Stomach (tissue), 9 donors: ENCODE data around the gene KPNA3. TPM values are rescaled to one million over a fixed set of nuclear protein-coding genes. Genes with fewer than 3 reads are reported as not detected.
A peak's percentile ranks its signal among the peaks of the same experiment; 100 is the strongest.
"Not testable (repeated sequence)": the region's sequence is repeated elsewhere in the genome, so short reads cannot be mapped to it uniquely, and the experiment has no call there.

Source experiments
- DNase-seq, 2 donors: peaks; one replicate each; pipeline versions ENCODE4 v3.0.0 to v3.0.0-alpha.2; 2013 to 2019
- H3K27ac ChIP-seq, 5 donors: fragments of 200-600 bp in 4 of 5; sonication (generic) in 4 of 5; one replicate each; pipeline ENCODE4 v1.5.1; 2013 to 2019; ENCODE audit warnings: mild to moderate bottlenecking in 1 of 5, moderate library complexity in 1 of 5
- H3K27me3 ChIP-seq, 3 donors: fragments of 200-600 bp; sonication (generic); one replicate each; pipeline ENCODE4 v1.5.1; 2017 to 2019; ENCODE audit warnings: mixed run types in 1 of 3
- H3K36me3 ChIP-seq, 4 donors: fragments of 200-600 bp; sonication (generic); 1 replicate in 3 of 4; 2 replicates in 1 of 4; pipeline ENCODE4 v1.5.1; 2016 to 2019
- H3K4me1 ChIP-seq, 4 donors: fragments of 200-600 bp; sonication (generic); one replicate each; pipeline ENCODE4 v1.5.1; 2016 to 2019
- H3K4me3 ChIP-seq, 4 donors: fragments of 200-600 bp; sonication (generic) in 3 of 4; one replicate each; pipeline ENCODE4 v1.5.1; 2016 to 2019; ENCODE audit warnings: mild to moderate bottlenecking in 1 of 4
- H3K9me3 ChIP-seq, 4 donors: fragments of 200-600 bp; sonication (generic); one replicate each; pipeline ENCODE4 v1.5.1; 2016 to 2019
- CTCF ChIP-seq, 7 experiments: fragments of 450-650 bp in 4 of 7; fragments of 200-600 bp in 3 of 7; sonication (generic) in 3 of 7; IDR thresholded peaks; one replicate each; pipeline ENCODE4 v1.5.1; 2016 to 2019; ENCODE audit warnings: antibody characterized with exemption in 7 of 7, control low read depth in 2 of 7, mild to moderate bottlenecking in 1 of 7
- EP300 ChIP-seq: sonication (generic); formaldehyde crosslinking; IDR thresholded peaks from one replicate; pipeline ENCODE4 v1.6.1; 2017; ENCODE audit warnings: antibody characterized with exemption
- POLR2A ChIP-seq, 4 donors: fragments of 450-650 bp; IDR thresholded peaks; one replicate each; pipeline ENCODE4 v1.6.1; 2016; ENCODE audit warnings: antibody characterized with exemption in 4 of 4, control low read depth in 2 of 4, mild to moderate bottlenecking in 1 of 4, moderate library complexity in 1 of 4
- POLR2AphosphoS5 ChIP-seq, 3 donors: sonication (generic); formaldehyde crosslinking; IDR thresholded peaks; one replicate each; pipeline ENCODE4 v1.6.1; 2016; ENCODE audit warnings: antibody characterized with exemption in 3 of 3
- WGBS, 5 donors: extraction: QIAGEN DNeasy Blood & Tissue Kit in 3 of 5; methylation state at CpG; one replicate each; pipeline versions ENCODE4 v1.1.5 to v1.1.7; 2013 to 2018; 5-methylcytosine and 5-hydroxymethylcytosine counted together
- intact Hi-C: fragments of 100-400 bp; cut with DNase I; formaldehyde crosslinking; loops from one replicate; pipeline ENCODE4 v1.15.1; 2023; ENCODE audit warnings: low total_unique reads
- polyA plus RNA-seq, 3 donors: library from polyadenylated mRNA; stranded (reverse); fragments of 200-250 nt; gene quantifications; one replicate each; pipeline ENCODE4 v1.2.3, GENCODE V29; 2013
- total RNA-seq, 5 donors: library from RNA; depleted of rRNA; stranded (reverse); fragments of >200 nt; gene quantifications; one replicate each; pipeline versions ENCODE4 v1.1.0 to v1.2.3, GENCODE V29; 2014 to 2016
- donor health status: healthy with polysubstance abuse.
- donor health status: Bipolar disorder and iron deficiency.
- donor health status: healthy.

Gene KPNA3
- total and polyA plus RNA-seq, 8 donors: 4.3 to 65.9 (median 14.9) TPM

GRCh38 chr13:49807681-49808080 is 15.2 kb upstream of the KPNA3 start:
- TF ChIP-seq EP300 (no peak), POLR2AphosphoS5 (IDR thresholded peaks at IDR 0.05) (no peak), POLR2A (IDR thresholded peaks at IDR 0.05) (no peak), CTCF (IDR thresholded peaks at IDR 0.05) (no peak)
- DNase-seq: no peak
- 57 to 67% (median 60%) methylated on average over 5 to 6 of the region's 6 CpGs for WGBS, 5 donors
- intact Hi-C loops: no loop called here
- Histone ChIP-seq H3K4me1 (peaks cover 0 to 7% (median 0%) of the 10 kb centered on the region in 4 donors), H3K27me3 (peaks cover 0 to 11% (median 0%) of the 10 kb centered on the region in 3 donors), H3K4me3 (no peak overlapping the region), H3K27ac (no peak overlapping the region), H3K9me3 (no peaks in the 10 kb centered on the region), H3K36me3 (no peaks in the 10 kb centered on the region)

- Histone ChIP-seq H3K9me3 (no peaks in the 10 kb centered on the region), H3K27me3 (peaks cover 0 to 11% (median 0%) of the 10 kb centered on the region in 3 donors), H3K36me3 (no peaks in the 10 kb centered on the region), H3K27ac (no peak overlapping the region), H3K4me1 (peaks cover 0 to 5% (median 0%) of the 10 kb centered on the region in 4 donors), H3K4me3 (no peak overlapping the region)
- TF ChIP-seq POLR2A (IDR thresholded peaks at IDR 0.05): no peak
- no peak for TF ChIP-seq POLR2AphosphoS5 (IDR thresholded peaks at IDR 0.05)
- TF ChIP-seq EP300: no peak
- no peak for TF ChIP-seq CTCF (IDR thresholded peaks at IDR 0.05)
- no peak for DNase-seq
- 48 to 61% (median 51%) methylated on average over 3 of the region's 3 CpGs for WGBS, 5 donors
- intact Hi-C loops: no loop called here
Measured at GRCh38 chr13:49806126-49806536, 13.6 kb upstream of the KPNA3 start.

- H3K27me3 ChIP-seq, intact Hi-C loops, DNase-seq, H3K4me3 ChIP-seq, H3K4me1 ChIP-seq, H3K36me3 ChIP-seq, H3K27ac ChIP-seq, H3K9me3 ChIP-seq: not testable (repeated sequence)
- WGBS, 5 donors: 86 to 93% (median 88%) methylated on average over 10 of the region's 10 CpGs
Measured at GRCh38 chr13:49803047-49803446, 10.6 kb upstream of the KPNA3 start.

- no peak overlapping the region for H3K27ac ChIP-seq
- no peaks in the 10 kb centered on the region for H3K36me3 ChIP-seq
- intact Hi-C loops: no loop called here
- H3K4me3 ChIP-seq: no peak overlapping the region
- H3K4me1 ChIP-seq: no peaks in the 10 kb centered on the region
- no peaks in the 10 kb centered on the region for H3K9me3 ChIP-seq
- H3K27me3 ChIP-seq: peaks cover 0 to 5% (median 0%) of the 10 kb centered on the region in 3 donors
- TF ChIP-seq POLR2A (IDR thresholded peaks at IDR 0.05) (no peak), EP300 (no peak), CTCF (IDR thresholded peaks at IDR 0.05) (no peak), POLR2AphosphoS5 (IDR thresholded peaks at IDR 0.05) (no peak)
- DNase-seq: no peak
- 62 to 70% (median 67%) methylated on average over 5 of the region's 5 CpGs for WGBS, 5 donors
Measured at GRCh38 chr13:49802426-49802825, 9.9 kb upstream of the KPNA3 start.

- WGBS, 5 donors: 0 to 1% (median 0%) methylated on average over 2 to 98 of the region's 98 CpGs
- TF ChIP-seq POLR2AphosphoS5 (IDR thresholded peaks at IDR 0.05): peak in 1 of 3 donors; percentile 35
- TF ChIP-seq EP300: no peak
- no peak for TF ChIP-seq POLR2A (IDR thresholded peaks at IDR 0.05)
- peak overlapping the region; percentile 78 to 97 (median 93) for H3K4me3 ChIP-seq
- H3K4me1 ChIP-seq: peaks cover 26 to 48% (median 35%) of the 10 kb centered on the region in 4 donors
- H3K27ac ChIP-seq: peak overlapping the region; percentile 84 to 97 (median 94)
- peak; percentile 47 to 80 for DNase-seq
- no peaks in the 10 kb centered on the region for H3K9me3 ChIP-seq
- no peaks in the 10 kb centered on the region for H3K27me3 ChIP-seq
- intact Hi-C loops: no loop called here
- no peaks in the 10 kb centered on the region for H3K36me3 ChIP-seq
Measured at GRCh38 chr13:49791711-49792549, 552 bp downstream of the KPNA3 start.
